ENCODE measurements around the gene ADTRP. TPM values are rescaled to one million over a fixed set of nuclear protein-coding genes. Genes with fewer than 3 reads are reported as not detected.

Gene ADTRP
- total RNA-seq, 3 donors from 2014 or later (not counting 1 experiment from before 2014, with no cell fraction given) = 1.1 to 1.5 TPM; not detected in 1

- Histone ChIP-seq H3K9me3 (ENCODE audit: control insufficient read depth, insufficient read depth, low read length) (no peaks in the 10 kb centered on the region), H3K36me3 (ENCODE audit: control insufficient read depth, insufficient read depth, low read length) (no peaks in the 10 kb centered on the region), H3K4me1 (ENCODE audit: control insufficient read depth, insufficient read depth, low read length) (peaks cover 14% of the 10 kb centered on the region), H3K27ac (ENCODE audit: low read length) (no peak overlapping the region), H3K4me3 (ENCODE audit: low read length) (no peak overlapping the region), H3K27me3 (ENCODE audit: control insufficient read depth, insufficient read depth, low read length) (no peaks in the 10 kb centered on the region)
- intact Hi-C loops (cut with micrococcal nuclease) = no loop called here
- no peak overlapping the region for H3K4me3 Mint-ChIP-seq
- H3K27me3 Mint-ChIP-seq (ENCODE audit: low read depth in 2 of 2) = peaks cover 5 to 6% of the 10 kb centered on the region in 2 donors
- no peaks in the 10 kb centered on the region for H3K4me1 Mint-ChIP-seq
- H3K9me3 Mint-ChIP-seq = no peaks in the 10 kb centered on the region
- WGBS (ENCODE audit: insufficient coverage) = 60% methylated on average over 4 of the region's 4 CpGs
- DNase-seq (peak in 1 of 2 donors; percentile 7), ATAC-seq (no peak)
- H3K36me3 Mint-ChIP-seq = no peaks in the 10 kb centered on the region
- no peak for TF ChIP-seq CTCF (IDR thresholded peaks at IDR 0.05)
- no peak overlapping the region for H3K27ac Mint-ChIP-seq
Observed at GRCh38 chr6:11774426-11774825, 4.2 kb downstream of the ADTRP start.

GRCh38 chr6:11773581-11773980 lies 5.0 kb downstream of the ADTRP start:
- no peak overlapping the region for H3K27ac ChIP-seq (ENCODE audit: low read length)
- DNase-seq (no peak), ATAC-seq (no peak)
- Mint-ChIP-seq H3K9me3 (no peaks in the 10 kb centered on the region), H3K4me3 (no peak overlapping the region), H3K27ac (no peak overlapping the region), H3K36me3 (no peaks in the 10 kb centered on the region), H3K27me3 (ENCODE audit: low read depth in 2 of 2) (peaks cover 5 to 13% of the 10 kb centered on the region in 2 donors), H3K4me1 (no peaks in the 10 kb centered on the region)
- H3K4me3 ChIP-seq (ENCODE audit: low read length) = no peak overlapping the region
- intact Hi-C loops (cut with micrococcal nuclease) = no loop called here
- 85% methylated on average over 1 of the region's 2 CpGs for WGBS (ENCODE audit: insufficient coverage)
- H3K36me3 ChIP-seq (ENCODE audit: control insufficient read depth, insufficient read depth, low read length) = no peaks in the 10 kb centered on the region
- H3K27me3 ChIP-seq (ENCODE audit: control insufficient read depth, insufficient read depth, low read length) = no peaks in the 10 kb centered on the region
- peaks cover 14% of the 10 kb centered on the region for H3K4me1 ChIP-seq (ENCODE audit: control insufficient read depth, insufficient read depth, low read length)
- no peak for TF ChIP-seq CTCF (IDR thresholded peaks at IDR 0.05)
- H3K9me3 ChIP-seq (ENCODE audit: control insufficient read depth, insufficient read depth, low read length) = no peaks in the 10 kb centered on the region

GRCh38 chr6:11773013-11773412 lies 5.6 kb downstream of the ADTRP start:
- H3K36me3 ChIP-seq (ENCODE audit: control insufficient read depth, insufficient read depth, low read length) = no peaks in the 10 kb centered on the region
- TF ChIP-seq CTCF (IDR thresholded peaks at IDR 0.05) = no peak
- peaks cover 14% of the 10 kb centered on the region for H3K4me1 ChIP-seq (ENCODE audit: control insufficient read depth, insufficient read depth, low read length)
- H3K27ac ChIP-seq (ENCODE audit: low read length) = no peak overlapping the region
- intact Hi-C loops (cut with micrococcal nuclease) = no loop called here
- no peaks in the 10 kb centered on the region for H3K9me3 Mint-ChIP-seq
- H3K27me3 ChIP-seq (ENCODE audit: control insufficient read depth, insufficient read depth, low read length) = no peaks in the 10 kb centered on the region
- no peaks in the 10 kb centered on the region for H3K4me1 Mint-ChIP-seq
- no peaks in the 10 kb centered on the region for H3K36me3 Mint-ChIP-seq
- WGBS (ENCODE audit: insufficient coverage) = 89% methylated on average over 4 of the region's 5 CpGs
- H3K27ac Mint-ChIP-seq = no peak overlapping the region
- no peak for ATAC-seq
- H3K4me3 ChIP-seq (ENCODE audit: low read length) = no peak overlapping the region
- H3K9me3 ChIP-seq (ENCODE audit: control insufficient read depth, insufficient read depth, low read length) = no peaks in the 10 kb centered on the region
- H3K4me3 Mint-ChIP-seq = no peak overlapping the region
- no peak for DNase-seq
- H3K27me3 Mint-ChIP-seq (ENCODE audit: low read depth in 2 of 2) = peaks cover 5 to 19% of the 10 kb centered on the region in 2 donors

GRCh38 chr6:11772109-11772825 lies 6.3 kb downstream of the ADTRP start:
- no peaks in the 10 kb centered on the region for H3K4me1 Mint-ChIP-seq
- no peaks in the 10 kb centered on the region for H3K9me3 Mint-ChIP-seq
- no peaks in the 10 kb centered on the region for H3K9me3 ChIP-seq (ENCODE audit: control insufficient read depth, insufficient read depth, low read length)
- H3K27me3 Mint-ChIP-seq (ENCODE audit: low read depth in 2 of 2) = peaks cover 5 to 24% of the 10 kb centered on the region in 2 donors
- H3K36me3 ChIP-seq (ENCODE audit: control insufficient read depth, insufficient read depth, low read length) = no peaks in the 10 kb centered on the region
- WGBS (ENCODE audit: insufficient coverage) = 92% methylated on average over 9 of the region's 10 CpGs
- H3K27ac ChIP-seq (ENCODE audit: low read length) = no peak overlapping the region
- ATAC-seq (no peak), DNase-seq (no peak)
- peaks cover 14% of the 10 kb centered on the region for H3K4me1 ChIP-seq (ENCODE audit: control insufficient read depth, insufficient read depth, low read length)
- H3K4me3 Mint-ChIP-seq = no peak overlapping the region
- H3K4me3 ChIP-seq (ENCODE audit: low read length) = no peak overlapping the region
- no peaks in the 10 kb centered on the region for H3K27me3 ChIP-seq (ENCODE audit: control insufficient read depth, insufficient read depth, low read length)
- no peak overlapping the region for H3K27ac Mint-ChIP-seq
- intact Hi-C loops (cut with micrococcal nuclease) = no loop called here
- no peaks in the 10 kb centered on the region for H3K36me3 Mint-ChIP-seq
- no peak for TF ChIP-seq CTCF (IDR thresholded peaks at IDR 0.05)
